Measurements from ENCODE around the gene PTPRD. TPM values are rescaled to one million over a fixed set of nuclear protein-coding genes. Genes with fewer than 3 reads are reported as not detected.

PTPRD gene
- total RNA-seq, 2 donors from 2014 or later, result 97.4 to 101 TPM

DNA sequence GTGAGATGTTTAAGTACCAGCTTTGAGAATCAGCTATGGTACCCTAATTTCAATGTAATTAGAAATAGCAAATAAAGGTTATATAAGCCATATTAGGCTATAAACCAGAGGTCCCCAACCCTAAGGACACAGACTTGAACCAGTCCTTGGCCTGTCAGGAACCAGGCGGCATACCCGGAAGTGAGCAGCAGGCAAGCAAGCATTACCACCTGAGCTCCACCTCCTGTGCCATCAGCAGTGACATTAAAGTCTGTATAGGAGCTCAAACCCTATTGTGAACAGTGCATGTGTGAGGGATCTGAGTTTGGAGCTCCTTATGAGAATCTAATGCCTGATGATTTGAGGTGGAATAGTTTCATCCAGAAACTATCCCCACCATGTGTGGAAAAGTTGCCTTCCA is 1009.5 kb downstream of the PTPRD start:
- no peaks in the 10 kb centered on the region for H3K36me3 ChIP-seq (ENCODE audit: control insufficient read depth, insufficient read depth, low read length)
- WGBS, 2 experiments (ENCODE audit: insufficient coverage in 1 of 2, insufficient read length in 1 of 2), result 88% methylated on average over 2 of the region's 2 CpGs; no CpG with 5 or more reads in 1 of the 2 experiments
- no peaks in the 10 kb centered on the region for H3K4me1 ChIP-seq (ENCODE audit: control insufficient read depth, insufficient read depth, low read length)
- no peak overlapping the region for H3K27ac Mint-ChIP-seq
- DNase-seq, result no peak
- H3K4me1 Mint-ChIP-seq, result peaks cover 4% of the 10 kb centered on the region
- H3K4me3 ChIP-seq (ENCODE audit: low read length), result no peak overlapping the region
- no peaks in the 10 kb centered on the region for H3K9me3 ChIP-seq (ENCODE audit: control insufficient read depth, low read length)
- no peak overlapping the region for H3K27ac ChIP-seq (ENCODE audit: low read depth, low read length)
- TF ChIP-seq, protein P1, sequence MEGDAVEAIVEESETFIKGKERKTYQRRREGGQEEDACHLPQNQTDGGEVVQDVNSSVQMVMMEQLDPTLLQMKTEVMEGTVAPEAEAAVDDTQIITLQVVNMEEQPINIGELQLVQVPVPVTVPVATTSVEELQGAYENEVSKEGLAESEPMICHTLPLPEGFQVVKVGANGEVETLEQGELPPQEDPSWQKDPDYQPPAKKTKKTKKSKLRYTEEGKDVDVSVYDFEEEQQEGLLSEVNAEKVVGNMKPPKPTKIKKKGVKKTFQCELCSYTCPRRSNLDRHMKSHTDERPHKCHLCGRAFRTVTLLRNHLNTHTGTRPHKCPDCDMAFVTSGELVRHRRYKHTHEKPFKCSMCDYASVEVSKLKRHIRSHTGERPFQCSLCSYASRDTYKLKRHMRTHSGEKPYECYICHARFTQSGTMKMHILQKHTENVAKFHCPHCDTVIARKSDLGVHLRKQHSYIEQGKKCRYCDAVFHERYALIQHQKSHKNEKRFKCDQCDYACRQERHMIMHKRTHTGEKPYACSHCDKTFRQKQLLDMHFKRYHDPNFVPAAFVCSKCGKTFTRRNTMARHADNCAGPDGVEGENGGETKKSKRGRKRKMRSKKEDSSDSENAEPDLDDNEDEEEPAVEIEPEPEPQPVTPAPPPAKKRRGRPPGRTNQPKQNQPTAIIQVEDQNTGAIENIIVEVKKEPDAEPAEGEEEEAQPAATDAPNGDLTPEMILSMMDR (conservative IDR thresholded peaks at IDR 0.05), result no peak
- H3K27me3 ChIP-seq (ENCODE audit: control insufficient read depth, insufficient read depth, low read length, poor library complexity, severe bottlenecking), result no peaks in the 10 kb centered on the region
- H3K4me3 Mint-ChIP-seq, result no peak overlapping the region
- H3K9me3 Mint-ChIP-seq, result no peaks in the 10 kb centered on the region
- no peaks in the 10 kb centered on the region for H3K36me3 Mint-ChIP-seq (ENCODE audit: low read depth)
- no peak overlapping the region for H3K9ac ChIP-seq (ENCODE audit: extremely low read depth, low read length, poor library complexity, severe bottlenecking)
- no peaks in the 10 kb centered on the region for H3K27me3 Mint-ChIP-seq (ENCODE audit: insufficient read depth)

DNA sequence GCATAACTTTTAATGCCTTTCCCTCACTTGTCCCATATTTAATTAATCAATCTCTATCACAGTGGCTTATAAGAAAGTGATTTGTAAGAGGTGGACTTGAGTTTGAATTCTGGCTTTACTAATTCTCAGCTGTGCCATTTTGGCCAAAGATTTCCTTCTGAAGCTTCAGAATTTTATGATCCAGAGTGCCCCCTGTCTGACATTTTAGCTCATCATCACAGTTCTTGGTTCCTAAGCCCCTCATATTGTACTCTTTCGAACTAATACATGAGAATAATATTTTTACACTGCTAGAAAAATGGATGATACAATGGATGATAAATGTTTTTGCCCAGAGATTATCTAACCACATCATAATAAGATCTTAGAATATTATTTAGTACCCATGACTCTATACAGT is 1014.1 kb downstream of the PTPRD start:
- Histone ChIP-seq H3K36me3 (ENCODE audit: control insufficient read depth, insufficient read depth, low read length) (no peaks in the 10 kb centered on the region), H3K9me3 (ENCODE audit: control insufficient read depth, low read length) (no peaks in the 10 kb centered on the region), H3K27me3 (ENCODE audit: control insufficient read depth, insufficient read depth, low read length, poor library complexity, severe bottlenecking) (no peaks in the 10 kb centered on the region), H3K4me1 (ENCODE audit: control insufficient read depth, insufficient read depth, low read length) (no peaks in the 10 kb centered on the region), H3K4me3 (ENCODE audit: low read length) (no peak overlapping the region), H3K9ac (ENCODE audit: extremely low read depth, low read length, poor library complexity, severe bottlenecking) (no peak overlapping the region), H3K27ac (ENCODE audit: low read depth, low read length) (no peak overlapping the region)
- H3K36me3 Mint-ChIP-seq (ENCODE audit: low read depth), result no peaks in the 10 kb centered on the region
- H3K27ac Mint-ChIP-seq, result no peak overlapping the region
- WGBS, 2 experiments (ENCODE audit: insufficient coverage in 1 of 2, insufficient read length in 1 of 2), result no CpG with 5 or more reads among the region's 1 CpG
- no peaks in the 10 kb centered on the region for H3K27me3 Mint-ChIP-seq (ENCODE audit: insufficient read depth)
- peaks cover 8% of the 10 kb centered on the region for H3K9me3 Mint-ChIP-seq
- TF ChIP-seq, protein P1 (conservative IDR thresholded peaks at IDR 0.05), result peak; percentile 71
- DNase-seq, result no peak
- no peaks in the 10 kb centered on the region for H3K4me1 Mint-ChIP-seq
- H3K4me3 Mint-ChIP-seq, result no peak overlapping the region

DNA sequence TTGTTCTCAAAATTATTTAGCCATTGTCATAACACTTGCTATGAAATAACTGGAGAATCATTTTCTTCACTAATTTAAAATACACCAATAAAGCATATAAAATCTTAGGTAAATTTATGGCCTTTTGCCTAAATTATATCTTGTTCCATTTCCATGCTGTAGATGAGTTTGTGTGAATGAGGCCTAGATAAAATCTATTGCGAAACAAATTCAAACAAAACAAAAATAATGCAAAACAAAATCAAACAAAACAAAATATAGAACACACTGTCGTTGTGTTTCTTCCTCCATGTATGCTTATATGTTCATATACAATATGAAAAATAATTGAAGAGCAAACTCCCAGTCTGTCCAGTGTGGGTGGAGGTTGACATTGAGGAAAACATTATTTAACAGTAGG is 1020.7 kb downstream of the PTPRD start:
- Histone ChIP-seq H3K9me3 (ENCODE audit: control insufficient read depth, low read length) (no peaks in the 10 kb centered on the region), H3K4me3 (ENCODE audit: low read length) (no peak overlapping the region), H3K9ac (ENCODE audit: extremely low read depth, low read length, poor library complexity, severe bottlenecking) (no peak overlapping the region), H3K36me3 (ENCODE audit: control insufficient read depth, insufficient read depth, low read length) (no peaks in the 10 kb centered on the region), H3K27ac (ENCODE audit: low read depth, low read length) (no peak overlapping the region), H3K27me3 (ENCODE audit: control insufficient read depth, insufficient read depth, low read length, poor library complexity, severe bottlenecking) (no peaks in the 10 kb centered on the region), H3K4me1 (ENCODE audit: control insufficient read depth, insufficient read depth, low read length) (no peaks in the 10 kb centered on the region)
- H3K36me3 Mint-ChIP-seq (ENCODE audit: low read depth), result no peaks in the 10 kb centered on the region
- DNase-seq, result no peak
- H3K4me1 Mint-ChIP-seq, result no peaks in the 10 kb centered on the region
- no peak overlapping the region for H3K27ac Mint-ChIP-seq
- H3K27me3 Mint-ChIP-seq (ENCODE audit: insufficient read depth), result no peaks in the 10 kb centered on the region
- TF ChIP-seq, protein P1 (conservative IDR thresholded peaks at IDR 0.05), result no peak
- WGBS, 2 experiments (ENCODE audit: insufficient coverage in 1 of 2, insufficient read length in 1 of 2), result 80% methylated on average over 1 of the region's 2 CpGs; no CpG with 5 or more reads in 1 of the 2 experiments
- H3K4me3 Mint-ChIP-seq, result no peak overlapping the region
- peaks cover 8% of the 10 kb centered on the region for H3K9me3 Mint-ChIP-seq

All from endodermal cell (in vitro differentiated cells).